NK-92 (cell line): Measurements from ENCODE around the gene MYO3B.

Experiments used
- DNase-seq: peaks from one replicate; lab custom pipeline; 2025; ENCODE audit not compliant: unreplicated experiment; lab: John Stamatoyannopoulos, UW

The MYO3B gene, protein sequence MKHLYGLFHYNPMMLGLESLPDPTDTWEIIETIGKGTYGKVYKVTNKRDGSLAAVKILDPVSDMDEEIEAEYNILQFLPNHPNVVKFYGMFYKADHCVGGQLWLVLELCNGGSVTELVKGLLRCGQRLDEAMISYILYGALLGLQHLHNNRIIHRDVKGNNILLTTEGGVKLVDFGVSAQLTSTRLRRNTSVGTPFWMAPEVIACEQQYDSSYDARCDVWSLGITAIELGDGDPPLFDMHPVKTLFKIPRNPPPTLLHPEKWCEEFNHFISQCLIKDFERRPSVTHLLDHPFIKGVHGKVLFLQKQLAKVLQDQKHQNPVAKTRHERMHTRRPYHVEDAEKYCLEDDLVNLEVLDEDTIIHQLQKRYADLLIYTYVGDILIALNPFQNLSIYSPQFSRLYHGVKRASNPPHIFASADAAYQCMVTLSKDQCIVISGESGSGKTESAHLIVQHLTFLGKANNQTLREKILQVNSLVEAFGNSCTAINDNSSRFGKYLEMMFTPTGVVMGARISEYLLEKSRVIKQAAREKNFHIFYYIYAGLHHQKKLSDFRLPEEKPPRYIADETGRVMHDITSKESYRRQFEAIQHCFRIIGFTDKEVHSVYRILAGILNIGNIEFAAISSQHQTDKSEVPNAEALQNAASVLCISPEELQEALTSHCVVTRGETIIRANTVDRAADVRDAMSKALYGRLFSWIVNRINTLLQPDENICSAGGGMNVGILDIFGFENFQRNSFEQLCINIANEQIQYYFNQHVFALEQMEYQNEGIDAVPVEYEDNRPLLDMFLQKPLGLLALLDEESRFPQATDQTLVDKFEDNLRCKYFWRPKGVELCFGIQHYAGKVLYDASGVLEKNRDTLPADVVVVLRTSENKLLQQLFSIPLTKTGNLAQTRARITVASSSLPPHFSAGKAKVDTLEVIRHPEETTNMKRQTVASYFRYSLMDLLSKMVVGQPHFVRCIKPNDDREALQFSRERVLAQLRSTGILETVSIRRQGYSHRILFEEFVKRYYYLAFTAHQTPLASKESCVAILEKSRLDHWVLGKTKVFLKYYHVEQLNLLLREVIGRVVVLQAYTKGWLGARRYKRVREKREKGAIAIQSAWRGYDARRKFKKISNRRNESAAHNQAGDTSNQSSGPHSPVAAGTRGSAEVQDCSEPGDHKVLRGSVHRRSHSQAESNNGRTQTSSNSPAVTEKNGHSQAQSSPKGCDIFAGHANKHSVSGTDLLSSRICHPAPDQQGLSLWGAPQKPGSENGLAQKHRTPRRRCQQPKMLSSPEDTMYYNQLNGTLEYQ (N-terminal part only)

DNA sequence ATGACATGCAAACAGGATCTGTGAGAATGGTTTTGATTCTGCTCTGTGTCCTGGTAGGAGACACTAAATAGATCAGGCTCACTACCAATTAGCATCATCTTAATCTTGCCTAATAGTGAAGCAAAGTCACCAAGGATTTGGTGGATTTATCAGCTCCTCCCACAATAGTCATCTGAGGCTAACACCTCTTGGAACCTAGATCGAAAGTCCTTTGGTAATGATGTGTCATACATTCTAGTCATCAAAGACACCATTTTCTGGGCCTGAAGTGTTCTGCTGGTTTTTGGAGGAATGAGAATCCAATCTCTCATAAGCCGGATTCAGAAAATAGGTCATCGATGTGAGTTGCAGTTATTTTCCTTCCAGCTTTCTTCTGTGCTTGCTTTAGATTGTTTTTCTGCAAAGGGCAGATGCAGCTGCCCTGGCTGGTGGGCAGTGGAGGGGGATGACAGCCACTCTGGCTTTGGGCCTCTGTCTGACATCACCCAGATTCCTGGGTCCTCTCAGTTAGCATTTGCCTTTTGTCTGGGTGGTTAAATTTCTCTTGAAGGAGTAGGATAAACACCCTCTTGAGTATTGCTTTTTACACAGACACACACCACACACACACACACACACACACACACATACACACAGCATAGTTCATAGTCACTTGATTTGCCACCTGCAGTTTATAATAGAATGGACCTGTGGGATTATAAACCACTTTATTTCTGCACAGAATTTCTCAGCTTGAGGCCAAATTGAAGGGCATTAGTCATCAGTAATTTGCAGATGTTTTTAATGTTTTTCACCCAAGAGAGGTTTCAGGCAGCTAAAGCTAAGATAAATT lies at the start of gene MYO3B:
MYO3B (plus strand) TSS at position 198 of the 832 bp plus-strand sequence; CDS start at position 339, 141 bp downstream.
- DNase-seq: no peak

DNA sequence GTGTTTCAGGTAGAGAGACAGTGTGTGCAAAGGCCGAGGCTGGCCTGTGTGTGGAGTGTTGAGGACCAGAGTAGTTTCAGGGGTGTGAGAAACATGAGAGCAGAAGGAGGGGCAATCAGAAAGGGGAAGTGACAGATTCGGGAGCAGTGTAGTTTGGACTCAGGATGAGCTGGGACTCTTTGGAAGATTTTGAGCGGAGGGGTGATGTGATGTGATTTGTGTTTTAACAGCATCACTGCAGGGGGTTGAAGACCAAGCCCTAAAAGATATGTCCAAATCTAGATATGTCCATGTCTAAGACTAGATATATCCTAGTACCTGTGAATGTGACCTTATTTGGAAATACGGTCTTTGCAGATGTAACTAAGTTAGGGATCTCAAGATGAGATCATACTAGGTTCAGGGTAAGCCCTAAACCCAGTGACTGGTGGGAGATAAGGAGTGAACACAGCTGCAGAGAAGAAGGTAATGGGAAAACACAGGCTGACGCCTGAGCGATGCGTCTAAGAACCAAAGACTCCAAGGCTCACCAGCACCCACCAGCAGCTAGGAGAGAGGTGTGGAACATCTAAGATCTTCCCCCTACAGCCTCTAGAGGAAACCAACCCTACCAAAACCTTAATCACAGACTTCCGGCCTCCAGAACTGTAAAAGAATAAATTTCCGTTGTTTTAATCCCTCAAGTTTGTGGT lies 38.5 kb upstream of the MYO3B start:
- no peak for DNase-seq

DNA sequence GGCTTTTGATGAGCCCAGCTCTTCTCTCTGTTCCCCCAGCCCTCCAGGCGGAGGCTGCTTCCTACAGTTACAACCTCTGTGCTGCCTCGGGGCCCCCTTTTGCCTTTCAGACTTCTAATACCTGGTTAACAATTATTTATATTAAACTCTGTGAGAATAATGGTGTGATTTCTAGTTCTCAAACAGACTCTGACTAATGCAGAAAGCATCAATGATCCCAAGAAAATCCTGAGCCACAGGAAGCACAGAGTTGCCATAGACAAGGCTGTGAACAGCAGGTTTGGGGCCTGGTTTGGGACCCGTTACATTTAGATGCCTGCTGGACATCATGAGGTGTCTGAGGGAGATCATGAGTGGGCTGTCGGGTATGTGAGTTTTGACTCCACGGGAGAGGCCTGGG lies 37.4 kb upstream of the MYO3B start:
- DNase-seq: no peak

DNA sequence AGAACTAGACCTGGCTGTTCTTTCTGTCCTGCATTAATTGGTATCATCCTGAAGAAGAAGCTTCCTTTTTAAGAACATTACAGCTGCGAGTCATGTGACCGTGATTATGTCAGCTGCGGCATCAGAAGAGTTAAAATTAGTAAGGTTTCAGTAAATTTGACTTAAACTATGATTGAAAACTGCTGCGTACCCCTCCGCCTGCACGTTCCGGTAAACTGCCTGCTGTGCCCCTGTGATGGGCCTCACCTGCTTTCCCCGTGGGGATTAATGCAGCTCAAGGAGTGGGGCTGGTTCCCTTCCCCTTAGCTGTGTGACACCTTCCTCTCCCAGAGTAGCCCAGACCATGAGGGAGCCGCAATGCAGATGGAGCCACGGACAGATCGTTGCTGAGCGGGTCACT lies 36.1 kb upstream of the MYO3B start:
- DNase-seq: no peak

DNA sequence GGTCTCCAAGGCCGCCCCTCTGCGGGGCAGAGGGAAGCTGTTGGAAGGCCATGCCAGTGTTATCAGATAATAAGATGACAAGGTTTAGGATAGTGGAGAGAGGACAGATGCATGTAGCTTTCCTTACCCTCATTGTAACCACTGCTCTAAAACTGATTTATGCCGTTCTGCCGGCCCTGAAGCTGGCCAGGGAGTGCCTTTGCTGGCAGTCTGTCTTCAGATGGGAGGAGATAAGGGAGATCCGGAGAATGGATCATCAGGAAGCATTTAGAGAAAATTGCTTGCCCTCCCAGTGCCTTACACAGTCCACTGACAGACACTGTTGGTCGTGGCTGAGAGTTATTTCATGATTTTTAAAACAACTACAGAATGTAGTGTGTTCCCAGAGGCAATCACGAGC lies 35.4 kb upstream of the MYO3B start:
- no peak for DNase-seq

DNA sequence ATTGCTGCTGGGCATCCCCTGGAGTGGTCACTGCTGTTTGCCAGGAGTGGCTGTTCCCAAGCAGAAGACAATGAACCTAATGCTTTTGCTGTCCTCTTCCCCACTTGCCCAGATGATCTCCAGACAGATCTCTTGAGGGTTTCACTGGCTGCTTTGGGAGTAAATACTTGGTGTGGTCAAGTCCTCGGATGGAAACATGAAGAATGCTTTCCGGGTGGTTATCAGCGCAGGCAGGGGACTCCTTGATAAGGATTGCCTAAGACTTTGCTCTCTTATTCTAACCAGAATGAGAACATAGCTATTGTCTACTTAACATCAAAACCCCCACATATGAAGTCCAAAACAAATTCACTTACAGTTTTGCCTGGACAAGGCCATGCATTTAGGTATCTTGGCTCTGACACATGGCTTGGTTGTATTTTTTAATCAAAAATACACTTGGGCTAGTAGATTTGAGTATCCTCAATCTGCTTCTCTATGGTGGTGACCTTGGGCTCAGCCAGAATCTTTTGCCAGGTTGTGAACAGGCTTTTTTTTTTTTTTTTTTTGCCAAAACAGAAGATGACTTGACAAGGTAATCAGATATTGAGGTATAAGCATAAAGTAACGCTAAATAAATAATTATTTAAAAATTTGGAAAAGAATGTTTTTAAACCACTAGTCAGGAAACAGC lies 34.8 kb upstream of the MYO3B start:
- no peak for DNase-seq

DNA sequence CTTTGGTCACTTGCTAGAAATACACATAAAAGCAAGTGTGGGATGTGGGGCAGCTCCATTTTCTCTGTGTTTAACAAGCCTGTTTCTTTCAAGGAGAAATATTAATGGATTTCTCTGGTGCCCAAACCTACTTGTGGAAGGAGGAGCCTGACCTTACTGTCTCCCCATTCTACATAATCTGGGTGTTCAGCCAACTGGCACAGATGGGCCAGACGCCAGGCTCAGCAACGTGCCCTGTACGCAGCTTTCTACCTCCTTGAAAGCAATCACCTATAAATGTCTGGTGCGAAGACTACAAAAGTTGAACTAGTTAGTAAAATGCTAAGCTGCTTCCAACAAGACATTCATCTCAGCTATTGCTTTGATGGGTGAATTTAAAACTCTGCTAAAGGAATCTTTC lies 33.2 kb upstream of the MYO3B start:
- DNase-seq: no peak

DNA sequence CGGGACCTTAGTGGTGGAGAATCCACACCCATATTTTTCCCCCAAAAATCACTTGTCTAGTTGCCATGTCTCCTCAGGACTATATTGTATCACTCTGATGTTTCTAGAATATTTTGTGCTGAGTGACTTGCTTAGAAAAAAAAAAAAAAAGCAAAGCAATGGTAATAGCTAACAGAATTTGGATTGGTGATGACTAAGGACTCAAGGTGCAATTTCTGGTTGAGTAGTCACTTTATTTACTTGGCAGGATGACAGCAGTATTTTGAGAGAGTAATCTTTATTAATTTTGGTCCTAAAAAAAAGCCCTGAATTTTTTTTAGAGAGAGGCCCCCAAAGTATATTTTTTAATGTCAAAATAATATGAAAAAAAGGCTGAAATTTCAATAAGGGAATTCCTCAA lies 32.8 kb upstream of the MYO3B start:
- no peak for DNase-seq

DNA sequence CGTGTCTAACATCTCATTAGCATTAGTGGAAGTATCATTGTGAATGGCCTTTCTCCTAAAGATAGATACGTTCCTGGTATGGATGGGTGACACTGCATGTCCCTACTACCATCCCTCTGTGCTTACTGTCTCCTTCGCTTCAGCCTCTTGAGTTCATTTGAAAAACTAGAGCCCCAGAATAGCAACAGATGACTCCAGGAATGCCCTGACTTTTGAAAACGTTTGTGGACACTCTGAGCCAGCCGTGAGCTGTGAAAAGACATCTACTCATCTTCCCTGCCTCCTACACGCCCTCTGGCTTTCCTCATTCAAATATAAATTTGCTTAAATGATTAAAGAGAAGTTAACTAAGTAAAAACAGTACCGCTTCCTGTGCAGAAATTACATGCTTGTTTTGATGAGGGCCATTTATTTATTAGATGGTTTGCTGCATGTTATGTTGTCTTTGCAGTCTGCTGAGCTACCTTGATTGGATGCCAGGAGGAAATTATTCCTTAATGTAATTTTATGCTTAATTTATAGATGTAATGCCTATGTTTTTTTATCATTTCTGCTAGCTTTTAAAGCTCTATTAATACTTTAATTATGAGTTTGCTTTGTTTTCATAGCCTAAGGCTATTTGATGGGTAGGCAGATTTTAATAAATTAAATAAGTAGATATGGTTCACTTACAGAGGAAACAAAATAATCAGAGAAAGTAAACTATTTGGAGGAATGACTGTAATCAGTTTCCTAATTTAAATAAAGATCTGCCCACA lies 32.1 kb upstream of the MYO3B start:
- DNase-seq: no peak

DNA sequence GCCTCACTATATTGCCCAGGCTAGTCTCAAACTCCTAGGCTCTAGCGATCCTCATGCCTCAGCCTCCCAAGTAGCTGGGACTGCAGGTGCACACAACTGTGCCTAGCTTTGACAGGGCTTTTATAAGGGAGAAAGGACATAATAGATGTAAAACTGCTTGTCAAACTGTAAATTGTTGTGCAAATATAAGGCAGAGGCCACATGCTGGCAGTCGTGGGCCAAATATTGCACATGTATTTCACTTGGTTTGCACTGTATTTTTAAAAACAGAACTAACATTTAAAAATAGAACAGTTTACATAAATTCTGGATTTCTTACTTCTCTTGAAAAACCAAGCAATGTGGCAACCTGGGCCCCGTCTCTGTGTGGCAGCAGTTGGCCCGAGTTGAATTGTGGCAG lies 31.2 kb upstream of the MYO3B start:
- no peak for DNase-seq

DNA sequence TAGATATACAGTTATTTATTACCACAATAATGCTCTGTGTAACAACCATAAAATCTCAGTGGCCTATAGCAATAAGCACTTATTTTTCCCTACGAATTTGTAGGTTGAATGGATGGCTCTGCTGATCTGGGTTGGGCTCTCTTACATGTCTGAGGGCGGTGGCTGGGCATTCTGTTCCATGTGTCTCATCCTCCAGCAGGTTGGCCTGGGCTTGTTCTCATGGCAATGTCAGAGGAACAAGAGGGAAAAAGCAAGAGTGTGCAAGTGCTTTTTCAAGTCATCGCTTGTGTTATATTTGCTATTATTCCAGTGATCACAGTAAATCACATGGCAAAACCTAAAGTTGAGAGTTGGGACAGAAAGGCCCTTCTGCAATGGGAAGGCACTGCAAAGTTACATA lies 30.4 kb upstream of the MYO3B start:
- DNase-seq: no peak

DNA sequence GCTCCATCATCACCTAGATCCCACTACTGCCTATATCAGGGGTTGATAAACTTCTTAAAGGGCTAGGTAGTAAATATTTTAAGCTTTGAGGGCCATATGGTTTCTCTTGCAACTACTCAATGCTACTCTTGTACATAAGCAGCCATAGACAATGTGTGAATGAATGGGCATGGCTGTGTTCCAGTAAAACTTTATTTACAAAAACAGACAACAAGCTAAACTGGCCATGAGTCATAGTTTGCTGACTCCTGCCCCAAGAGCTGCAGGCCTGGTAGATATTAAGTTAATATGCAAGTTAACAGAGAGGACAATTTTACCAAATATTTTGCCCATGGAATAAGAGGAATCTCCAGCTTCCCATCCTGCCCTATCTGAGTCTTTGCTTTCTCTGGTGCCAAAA lies 29.8 kb upstream of the MYO3B start:
- DNase-seq: no peak

DNA sequence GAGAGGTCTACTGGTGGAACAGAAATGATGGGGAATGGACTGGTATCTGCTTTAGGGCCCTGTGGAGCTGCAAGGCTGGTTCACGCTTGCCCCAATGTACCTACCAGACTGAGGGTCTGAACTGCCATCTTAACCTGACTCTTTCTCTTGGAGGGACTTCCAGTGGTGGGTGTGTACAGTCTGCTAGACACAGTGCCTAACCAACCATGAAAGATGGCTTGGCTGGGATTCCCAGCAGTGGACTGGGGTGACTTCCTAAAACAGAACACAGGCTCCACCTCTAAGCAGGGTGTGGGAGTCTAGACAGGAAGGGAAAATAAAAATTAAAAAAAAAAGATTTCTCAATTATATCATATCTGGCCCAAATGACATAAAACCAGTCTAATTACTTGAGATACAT lies 25.5 kb upstream of the MYO3B start:
- no peak for DNase-seq

DNA sequence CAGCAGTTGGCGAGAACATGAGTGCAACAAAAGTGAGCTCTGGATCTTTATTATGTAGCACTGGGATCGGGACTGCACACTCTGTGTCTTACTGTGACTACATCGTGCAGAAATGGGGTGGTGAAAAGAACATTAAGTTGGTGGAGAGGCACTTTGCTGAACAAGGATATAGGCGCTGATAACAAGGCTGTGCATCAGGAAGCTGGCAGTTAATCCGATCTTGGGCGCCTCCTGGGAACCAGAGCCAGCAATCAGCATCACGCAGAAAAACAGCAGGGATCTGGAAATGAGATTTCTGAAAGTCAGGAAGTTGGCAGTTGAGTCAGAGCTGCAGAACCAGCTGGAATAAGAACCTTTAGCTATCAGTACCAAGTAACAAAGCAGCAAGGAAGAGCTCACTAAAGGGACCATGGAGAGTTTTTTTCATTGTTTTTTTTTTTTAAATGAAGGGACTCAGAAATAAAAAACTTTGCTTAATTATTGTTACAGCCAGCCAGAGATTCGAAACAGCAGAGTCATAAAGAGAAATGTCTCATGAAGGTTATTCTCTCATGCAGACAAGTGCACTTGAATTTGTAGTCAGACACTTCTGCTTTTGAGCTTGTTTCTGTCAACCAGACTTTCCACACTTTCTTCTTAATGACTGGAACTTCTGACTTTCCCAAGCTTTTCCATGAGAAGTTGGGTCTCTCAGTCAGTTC lies 22.8 kb upstream of the MYO3B start:
- DNase-seq: no peak

DNA sequence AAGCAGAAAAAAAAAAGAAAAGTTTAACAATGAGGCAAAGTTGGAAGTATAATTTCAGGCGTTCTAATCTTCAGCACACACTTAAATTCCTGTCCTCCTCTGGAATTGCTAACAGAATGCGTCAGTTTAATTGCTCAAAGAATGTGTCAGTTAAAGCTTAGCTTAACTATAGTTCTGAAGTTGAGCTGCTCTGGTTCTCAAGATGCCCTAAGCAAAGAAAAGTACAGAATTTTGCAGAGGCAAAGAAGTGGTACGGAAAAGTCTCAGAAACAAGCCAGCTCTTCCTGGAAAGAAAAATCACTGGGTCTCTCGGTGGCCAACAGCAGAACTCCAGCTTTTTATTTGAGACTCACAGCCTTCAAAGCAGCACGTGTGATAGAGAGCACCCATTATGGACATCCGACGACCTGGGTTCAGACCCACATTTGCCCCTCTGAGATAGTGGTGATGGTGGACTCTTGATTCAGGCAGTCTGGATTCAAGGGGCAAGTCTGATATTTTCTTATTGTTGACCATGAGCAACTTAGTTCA lies 22.2 kb upstream of the MYO3B start:
- no peak for DNase-seq

DNA sequence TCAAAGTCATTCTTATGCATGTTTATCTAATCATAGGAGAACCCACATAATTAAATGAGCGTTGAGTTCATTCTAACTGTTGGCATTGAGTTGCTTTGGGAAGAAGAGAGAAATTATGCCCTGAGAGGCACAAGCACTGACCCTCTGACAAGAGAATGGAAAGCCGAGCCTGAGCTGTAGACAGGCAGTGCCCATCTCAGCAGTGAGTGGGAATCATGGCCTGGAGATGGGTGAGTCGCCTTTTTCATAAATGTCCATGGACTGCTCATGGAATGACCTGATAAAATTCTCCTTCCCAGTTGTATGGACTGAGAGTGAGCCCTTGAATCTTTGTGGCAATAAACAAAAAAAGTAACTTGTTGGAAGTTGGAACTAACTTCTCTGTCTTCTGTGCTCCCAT lies 21.4 kb upstream of the MYO3B start:
- DNase-seq: no peak

DNA sequence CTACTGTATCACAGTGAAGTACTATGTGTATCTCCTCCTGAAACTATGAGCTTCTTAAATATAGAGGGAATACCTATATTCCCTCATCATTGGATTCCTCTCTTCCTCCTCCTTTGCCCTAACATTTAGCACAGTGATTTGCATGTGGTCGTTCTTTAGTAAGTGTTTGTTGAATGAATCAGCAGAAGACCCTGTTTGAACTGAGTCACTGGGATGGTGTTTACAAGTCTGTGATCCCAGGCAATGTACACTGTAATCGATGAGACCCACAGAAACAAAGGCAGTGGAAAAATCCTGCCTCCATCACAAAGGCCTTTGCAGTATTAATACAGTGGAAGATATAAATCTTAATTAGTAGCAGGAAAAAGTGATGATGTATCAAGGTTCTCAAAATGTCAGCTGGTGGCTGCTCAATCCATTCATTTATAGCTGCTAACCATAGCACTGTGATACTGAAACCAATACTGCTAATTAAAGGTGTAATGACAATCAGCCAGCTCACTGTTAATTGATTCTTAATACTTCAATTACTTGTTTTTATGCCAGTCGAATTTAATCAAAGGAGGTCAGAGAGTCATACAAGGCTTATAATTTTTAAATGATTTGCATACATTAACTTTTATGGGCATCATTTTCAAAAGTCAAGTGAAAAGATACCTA lies 20.8 kb upstream of the MYO3B start:
- no peak for DNase-seq
